Hippocampal formation (tissue), 2 donors: ENCODE measurements around the gene HCK.
A peak's percentile ranks its signal among the peaks of the same experiment; 100 is the strongest.

Experiments
- DNase-seq, 2 donors: peaks; one replicate each; lab custom pipeline; 2025; lab: John Stamatoyannopoulos, UW

HCK gene

DNA sequence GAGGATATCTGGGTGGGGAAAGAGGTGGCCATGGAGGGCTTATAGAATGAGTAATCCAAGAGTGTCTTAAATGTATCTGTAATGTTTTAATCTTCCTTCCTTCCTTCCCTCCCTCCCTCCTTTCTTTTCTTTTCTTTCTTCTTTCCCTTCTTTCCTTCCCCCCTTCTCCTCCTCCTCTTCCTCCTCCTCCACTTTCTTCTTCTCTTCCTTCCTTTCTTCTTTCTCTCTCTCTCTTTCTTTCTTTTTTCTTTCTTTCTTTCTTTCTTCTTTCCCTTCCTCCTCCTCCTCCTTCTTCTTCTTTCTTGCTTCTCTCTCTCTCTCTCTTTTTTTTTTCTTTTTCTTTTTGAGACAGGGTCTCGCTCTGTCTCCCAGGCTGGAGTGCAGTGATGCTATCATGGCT is 7.1 kb downstream of the HCK start:
- no peak for DNase-seq

DNA sequence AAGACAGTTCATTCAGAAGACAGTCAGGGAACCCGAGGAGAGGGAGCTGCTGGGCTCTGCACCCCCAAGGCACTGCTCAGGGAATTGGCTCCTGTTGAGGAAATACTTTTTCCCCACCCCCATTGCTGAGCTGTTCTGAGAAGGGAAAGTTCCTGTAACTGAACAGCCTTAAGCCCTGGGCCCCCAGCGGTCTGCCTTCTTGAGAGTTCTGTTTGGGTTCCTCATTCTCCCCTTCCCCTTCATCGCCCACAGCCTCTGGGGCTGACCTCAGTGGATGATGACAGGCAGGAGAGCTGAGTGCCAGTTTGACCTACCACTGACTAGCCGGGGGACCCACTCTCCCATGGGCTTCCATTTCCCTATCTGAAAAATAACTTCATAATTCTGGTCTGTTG is 10.7 kb downstream of the HCK start:
- DNase-seq: peak; percentile 27 to 38

DNA sequence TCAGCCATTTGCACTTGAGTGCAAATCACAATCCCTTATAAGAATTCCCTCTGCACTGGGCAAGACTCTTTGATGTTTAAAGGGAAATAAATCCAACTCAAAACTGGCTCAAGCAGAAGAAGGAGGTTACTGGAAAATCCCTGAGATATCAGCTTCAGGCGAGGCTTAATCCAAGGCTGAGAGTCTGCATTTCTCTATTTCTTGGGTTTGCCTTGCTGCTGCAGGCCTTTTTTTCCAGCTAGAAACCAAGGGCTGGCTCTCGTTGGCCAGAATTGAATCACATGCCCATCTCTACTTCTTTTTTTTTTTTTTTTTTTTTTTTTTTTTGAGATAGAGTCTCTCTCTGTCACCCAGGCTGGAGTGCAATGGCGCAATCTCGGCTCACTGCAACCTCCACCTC is 11.7 kb downstream of the HCK start:
- no peak for DNase-seq

DNA sequence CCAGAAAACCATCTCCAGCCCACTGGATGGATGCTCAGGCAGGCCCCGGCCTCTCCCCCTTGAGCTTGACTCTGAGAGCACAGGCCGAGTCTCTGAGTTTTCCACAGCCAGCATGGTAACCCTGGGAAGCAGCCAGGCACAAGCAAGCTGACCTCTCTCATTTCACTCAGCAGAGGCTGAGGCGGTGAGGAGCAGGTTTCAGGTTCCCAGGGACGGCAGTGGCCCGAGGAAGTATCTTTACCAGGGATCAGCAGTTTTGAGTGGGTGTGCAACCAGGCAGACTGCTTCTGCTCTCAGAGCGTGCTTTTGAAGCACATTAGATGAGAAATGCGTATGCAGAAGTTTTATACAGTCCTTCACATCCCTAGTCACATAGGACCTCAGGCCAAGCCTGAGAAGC is 12.6 kb downstream of the HCK start:
- no peak for DNase-seq

DNA sequence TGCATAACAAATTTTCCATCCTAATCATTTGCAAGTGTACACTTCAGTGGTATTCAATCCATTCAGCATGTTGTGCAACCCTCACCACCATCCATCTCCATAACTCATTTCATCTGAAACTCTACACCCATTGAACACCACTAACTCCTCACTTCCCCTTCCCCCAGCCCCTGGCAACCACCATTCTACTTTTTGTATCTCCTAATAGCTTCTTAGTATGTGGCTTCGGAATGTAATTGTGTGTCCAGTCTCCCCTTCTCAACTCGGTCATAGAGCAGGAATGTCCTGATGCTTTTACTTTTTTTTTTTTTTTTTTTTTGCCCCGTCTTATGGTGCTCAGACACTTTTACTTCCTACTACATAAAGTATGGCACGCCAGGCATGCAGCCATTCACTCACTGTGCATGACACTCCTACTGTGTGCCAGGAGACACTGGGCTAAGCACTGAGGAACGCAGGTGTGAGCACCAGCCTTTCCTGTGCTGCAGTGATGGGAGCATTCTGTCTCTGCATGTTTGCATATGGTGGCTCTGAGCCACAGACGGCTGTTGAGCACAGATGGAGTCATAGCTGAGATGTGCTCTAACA is 15.3 kb downstream of the HCK start:
- DNase-seq: no peak

DNA sequence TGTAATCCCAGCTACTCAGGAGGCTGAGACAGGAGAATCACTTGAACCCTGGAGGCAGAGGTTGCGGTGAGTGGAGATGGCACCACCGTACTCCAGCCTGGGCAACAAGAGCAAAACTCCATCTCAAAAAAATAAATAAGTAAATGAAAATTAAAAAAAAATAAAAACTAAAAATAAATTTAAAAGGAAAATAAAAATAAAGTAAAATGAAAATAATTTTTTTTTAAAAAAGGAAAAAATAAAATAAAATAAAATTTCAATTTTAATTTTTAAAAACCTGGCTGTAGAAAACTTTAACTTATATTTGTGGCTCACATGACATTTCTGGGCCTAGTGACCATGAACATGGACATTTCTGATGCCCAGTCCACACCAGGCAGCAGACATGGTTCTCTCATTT is 16.1 kb downstream of the HCK start:
- DNase-seq: no peak

DNA sequence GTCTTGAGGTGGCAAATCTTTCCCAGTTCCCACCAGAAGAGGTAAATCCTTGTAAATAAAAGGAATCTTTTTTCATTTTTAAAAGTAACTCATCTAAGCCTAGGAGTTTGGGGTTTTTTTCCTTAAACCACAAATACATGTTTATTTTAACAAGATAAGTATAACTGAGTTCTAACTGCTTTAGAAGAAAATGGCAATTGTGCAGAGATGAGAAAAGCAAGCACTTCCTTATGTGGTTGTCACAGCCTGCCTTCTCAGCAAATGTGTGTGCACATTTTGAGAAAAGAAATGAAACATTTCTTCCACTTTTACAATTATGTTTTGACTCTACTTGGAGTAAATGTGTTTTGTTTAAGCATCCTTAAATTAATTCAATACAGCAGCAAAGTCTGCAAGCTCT is 17.7 kb downstream of the HCK start:
- no peak for DNase-seq

DNA sequence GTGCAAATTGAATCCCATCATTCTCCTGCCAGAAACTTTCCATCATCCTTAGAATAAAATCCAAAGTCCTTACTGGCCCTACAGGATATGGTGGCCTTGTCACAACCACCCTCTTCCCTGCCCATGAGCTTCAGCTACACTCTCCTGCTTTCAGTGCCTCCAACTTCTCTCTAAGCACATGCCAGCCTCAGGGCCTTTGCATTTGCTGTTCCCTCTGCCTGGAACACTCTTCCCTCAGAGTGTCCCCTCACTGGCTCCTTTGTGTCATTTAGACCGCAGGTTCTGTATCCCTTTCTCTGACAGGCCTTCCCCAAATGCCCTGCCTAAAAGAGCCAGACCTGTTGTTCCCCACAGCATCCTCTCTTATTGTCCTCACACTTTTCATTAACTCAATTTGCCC is 18.2 kb downstream of the HCK start:
- DNase-seq: no peak

DNA sequence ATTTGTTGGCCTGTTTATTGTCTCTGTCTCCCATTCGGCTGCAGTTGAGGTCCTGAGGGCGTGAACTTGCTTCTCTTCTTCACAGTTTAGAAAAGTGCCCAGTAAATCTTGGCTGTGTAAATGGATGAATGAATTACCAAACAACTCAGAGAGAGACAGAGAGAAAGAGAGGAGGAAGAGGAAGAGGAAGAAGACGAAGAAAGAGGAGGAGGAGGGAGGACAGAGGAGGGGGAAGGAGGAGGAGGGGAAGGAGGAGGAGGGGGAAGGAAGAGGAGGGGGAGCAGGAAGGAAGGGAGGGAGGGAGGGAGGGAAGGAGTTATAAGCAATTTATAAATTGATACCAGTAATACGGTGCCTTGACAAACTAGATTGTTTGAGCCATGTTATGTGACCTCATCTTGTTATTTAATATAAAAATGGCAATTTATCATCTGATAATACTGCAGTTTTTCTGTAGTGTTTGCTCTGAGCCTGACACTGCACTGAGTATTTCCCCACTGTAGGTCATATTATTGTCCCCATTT is 18.7 kb downstream of the HCK start:
- no peak for DNase-seq

DNA sequence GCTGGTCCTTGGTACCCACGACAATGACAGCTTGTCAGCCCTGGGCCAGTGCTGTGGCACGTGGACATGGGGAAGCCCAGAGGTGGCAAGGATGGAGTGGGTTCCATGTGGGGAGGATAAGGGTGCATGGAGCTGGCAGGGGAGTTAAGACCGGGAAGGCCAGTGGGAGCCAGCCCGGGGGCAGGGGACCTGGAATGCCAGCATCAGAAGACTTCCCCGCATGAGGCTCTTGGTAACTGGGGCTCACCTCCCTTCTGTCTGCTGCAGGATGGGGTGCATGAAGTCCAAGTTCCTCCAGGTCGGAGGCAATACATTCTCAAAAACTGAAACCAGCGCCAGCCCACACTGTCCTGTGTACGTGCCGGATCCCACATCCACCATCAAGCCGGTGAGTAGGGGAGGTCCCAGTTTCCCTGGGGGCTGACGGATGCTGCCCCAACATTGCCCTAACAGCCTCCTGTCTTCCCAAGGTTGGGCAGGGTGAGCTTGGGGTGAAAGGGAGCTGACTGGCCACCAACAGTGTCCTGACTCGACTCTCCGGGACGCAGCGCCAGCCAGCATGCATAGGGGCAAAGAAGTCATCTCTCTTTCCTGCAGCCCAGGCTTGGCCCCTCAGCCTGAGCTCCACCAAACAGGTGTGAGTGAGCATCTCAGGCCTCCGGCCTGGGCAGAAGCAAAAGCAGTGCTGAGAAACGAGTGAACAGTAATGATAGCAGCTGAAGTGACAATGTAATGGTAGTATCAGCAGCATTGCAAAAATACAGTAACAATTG is 19.5 kb downstream of the HCK start:
- DNase-seq: no peak

DNA sequence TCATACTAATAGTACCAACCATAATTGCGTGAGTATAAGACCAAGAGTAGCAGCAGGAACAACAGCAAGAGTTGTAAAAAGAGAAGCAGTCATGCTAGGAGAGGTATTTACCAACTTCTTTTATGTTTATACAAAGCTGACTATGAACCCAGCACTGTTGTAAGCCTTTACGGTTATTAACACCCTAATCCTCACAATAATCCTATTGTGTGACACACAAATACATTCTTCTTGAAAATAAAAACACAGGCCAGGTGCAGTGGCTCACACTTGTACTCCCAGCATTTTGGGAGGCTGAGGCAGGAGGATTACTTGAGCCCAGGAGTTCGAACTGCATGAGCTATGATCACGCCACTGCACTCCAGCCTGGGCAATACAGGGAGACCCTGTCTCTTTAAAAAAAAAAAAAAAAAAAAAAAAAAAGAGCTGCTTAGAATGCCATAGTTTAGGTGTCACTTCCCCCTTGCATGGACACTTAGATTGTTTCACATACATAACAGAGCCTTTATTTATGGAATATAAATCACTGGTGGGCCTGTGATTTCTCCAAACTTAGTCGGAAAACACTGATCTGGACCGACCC is 20.2 kb downstream of the HCK start:
- no peak for DNase-seq

DNA sequence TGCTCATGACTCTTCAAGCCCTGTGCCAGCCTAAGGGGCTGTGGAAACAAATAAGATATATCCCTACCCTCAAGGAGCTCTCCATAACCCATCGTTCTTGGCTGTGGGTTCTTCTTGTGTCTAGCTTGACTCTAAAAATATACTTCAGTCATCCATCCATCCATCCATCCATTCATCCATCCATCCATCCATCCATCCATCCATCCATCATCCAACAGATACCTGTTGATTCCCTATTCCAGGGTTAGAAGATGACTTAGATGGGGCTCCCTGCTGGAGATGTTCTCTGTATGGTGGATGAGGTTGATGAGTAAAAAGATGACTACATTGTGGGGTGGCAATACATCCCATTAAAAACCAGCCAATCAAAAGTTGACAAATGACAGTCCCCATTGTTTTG is 23.5 kb downstream of the HCK start:
- DNase-seq: no peak

DNA sequence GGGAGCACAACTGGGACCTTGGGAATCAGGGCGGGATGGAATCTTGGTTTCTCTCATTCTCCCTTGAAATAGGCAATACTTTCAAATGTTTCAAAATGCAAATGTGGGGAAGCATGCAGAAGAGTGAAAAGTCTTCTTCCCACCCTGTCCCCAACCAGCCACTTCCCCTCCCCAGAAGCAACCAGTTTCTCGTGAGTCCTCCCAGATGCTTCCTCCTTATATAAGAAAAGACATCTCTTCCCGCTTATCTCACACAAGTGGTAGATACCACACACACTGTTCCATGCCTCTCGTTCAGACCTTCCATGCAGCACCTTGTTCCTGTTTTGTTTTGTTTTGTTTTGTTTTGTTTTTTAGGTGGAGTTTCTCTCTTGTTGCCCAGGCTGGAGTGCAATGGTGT is 25.1 kb downstream of the HCK start:
- peak in 1 of 2 donors; percentile 1 for DNase-seq

DNA sequence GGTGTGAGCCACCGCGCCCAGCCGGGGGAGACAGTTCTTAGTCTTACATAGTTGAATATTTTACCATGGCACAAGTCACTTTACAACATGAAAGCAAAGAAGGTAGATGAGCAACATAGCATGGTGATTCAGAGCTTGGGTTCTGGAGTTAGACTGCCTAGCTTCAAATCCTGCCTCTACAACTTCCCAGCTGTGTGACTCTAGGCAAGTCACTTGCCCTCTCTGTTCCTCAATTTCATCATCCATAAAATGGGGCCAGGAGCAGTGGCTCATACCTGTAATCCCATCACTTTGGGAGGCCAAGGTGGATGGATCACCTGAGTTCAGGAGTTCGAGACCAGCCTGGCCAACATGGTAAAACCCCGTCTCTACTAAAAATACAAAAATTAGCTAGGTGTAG is 26.3 kb downstream of the HCK start:
- DNase-seq: no peak

DNA sequence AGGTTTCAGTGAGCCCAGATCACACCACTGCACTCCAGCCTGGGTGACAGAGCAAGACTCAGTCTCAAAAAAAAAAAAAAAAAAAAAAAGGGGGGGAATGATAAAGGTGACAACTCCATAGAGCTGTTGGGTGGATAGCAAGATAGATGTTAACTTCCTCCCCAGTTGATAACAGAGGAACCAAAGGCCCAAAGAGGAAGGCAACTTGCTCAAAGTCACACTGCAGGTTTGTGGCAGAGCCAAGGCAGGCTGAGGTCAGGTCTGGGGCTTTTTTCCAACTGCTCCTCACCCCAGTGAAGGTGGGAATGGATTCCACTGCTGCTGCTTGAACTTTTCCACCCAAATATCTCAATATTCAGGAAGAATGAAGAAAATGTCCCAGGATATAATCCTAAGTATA is 26.7 kb downstream of the HCK start:
- no peak for DNase-seq

DNA sequence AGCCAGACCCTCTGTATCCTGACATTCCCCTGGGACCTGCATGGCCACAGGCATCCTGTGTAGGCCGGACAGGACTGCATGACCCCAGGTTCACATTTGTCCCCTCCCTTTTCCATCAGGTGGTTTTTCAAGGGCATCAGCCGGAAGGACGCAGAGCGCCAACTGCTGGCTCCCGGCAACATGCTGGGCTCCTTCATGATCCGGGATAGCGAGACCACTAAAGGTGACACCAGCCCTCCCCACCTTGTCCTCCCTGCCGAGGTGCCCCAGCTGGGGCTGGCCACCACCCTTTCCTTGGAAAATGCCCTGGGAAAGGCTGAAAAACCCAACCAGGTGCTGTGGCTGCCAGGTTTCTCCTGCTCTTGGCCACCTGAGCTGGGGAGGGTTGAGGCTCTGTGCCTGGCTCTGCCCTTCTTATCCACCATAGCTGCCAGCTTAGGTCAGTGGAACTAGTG is 27.6 kb downstream of the HCK start:
- DNase-seq: no peak

DNA sequence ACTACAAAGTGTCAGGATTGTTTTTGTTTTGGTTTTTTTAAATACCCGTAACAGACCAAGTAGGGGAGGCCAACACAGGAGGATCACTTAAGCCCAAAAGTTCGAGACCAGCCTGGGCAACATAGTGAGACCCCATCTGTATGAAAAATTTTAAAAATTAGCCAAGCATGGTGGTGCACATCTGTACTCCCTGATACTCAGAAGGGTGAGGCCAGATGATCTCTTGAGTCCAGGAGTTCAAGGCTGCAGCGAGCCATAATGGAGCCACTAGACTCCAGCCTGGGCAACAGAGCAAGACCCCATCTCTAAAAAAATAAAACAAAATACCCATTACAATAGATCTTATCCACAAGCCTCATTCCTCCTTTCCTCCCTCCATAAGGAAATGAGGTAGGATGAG is 28.7 kb downstream of the HCK start:
- no peak for DNase-seq

DNA sequence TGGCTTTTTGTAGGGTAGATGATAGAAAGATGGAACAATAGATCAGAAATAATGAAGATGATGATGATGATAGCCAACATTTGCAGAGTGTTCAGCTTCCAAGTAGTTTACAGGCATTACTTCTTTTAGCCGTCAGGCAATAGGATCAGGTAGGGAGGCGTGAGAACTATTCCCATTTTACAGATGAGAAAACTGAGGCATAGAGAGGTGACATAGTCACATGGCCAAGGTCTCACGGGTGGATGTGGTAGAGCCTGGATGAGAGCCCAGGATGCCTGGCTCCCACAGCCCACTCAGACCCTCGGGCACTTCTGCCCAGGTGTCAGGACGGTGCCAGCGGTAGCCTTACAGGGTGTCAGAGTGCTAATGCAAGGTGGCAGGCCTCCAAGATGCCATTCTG is 31.4 kb downstream of the HCK start:
- no peak for DNase-seq

DNA sequence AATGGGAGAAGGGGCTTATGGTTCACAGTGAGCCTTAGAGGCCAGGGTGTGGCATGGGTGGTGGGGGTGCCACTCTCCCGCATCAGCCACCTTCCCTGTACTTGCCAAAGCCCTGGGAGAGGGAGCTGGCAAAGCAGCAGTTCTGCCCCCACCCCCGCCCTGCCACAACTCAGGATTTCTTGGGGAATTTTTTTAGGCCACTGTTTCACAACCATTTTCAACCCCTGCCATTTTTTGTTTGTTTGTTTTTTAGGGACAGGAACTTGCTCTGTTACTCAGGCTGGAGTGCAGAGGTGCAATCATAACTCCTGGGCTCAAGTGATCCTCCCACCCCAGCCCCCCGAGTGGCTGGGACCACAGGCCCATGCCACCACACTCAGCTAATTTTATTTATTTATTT is 35.0 kb downstream of the HCK start:
- no peak for DNase-seq

DNA sequence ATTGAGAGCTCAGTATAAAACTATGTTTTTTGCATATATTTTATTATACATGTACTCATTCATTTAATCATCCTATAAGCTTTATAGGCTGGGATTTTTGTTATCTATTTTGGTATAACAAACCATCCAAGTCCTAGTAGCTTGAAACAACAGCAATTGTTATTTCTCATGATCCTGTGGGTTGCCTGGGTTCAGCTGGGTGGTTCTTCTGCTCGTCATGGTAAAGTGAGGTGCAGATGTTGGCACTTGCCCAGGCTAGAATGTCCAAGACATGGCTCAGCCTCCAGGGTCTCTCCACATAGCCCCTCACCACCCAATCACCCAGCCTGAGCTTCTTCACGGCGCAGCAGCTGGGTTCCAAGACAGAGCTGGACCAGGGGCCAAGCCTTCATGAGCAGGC is 36.7 kb downstream of the HCK start:
- no peak for DNase-seq

DNA sequence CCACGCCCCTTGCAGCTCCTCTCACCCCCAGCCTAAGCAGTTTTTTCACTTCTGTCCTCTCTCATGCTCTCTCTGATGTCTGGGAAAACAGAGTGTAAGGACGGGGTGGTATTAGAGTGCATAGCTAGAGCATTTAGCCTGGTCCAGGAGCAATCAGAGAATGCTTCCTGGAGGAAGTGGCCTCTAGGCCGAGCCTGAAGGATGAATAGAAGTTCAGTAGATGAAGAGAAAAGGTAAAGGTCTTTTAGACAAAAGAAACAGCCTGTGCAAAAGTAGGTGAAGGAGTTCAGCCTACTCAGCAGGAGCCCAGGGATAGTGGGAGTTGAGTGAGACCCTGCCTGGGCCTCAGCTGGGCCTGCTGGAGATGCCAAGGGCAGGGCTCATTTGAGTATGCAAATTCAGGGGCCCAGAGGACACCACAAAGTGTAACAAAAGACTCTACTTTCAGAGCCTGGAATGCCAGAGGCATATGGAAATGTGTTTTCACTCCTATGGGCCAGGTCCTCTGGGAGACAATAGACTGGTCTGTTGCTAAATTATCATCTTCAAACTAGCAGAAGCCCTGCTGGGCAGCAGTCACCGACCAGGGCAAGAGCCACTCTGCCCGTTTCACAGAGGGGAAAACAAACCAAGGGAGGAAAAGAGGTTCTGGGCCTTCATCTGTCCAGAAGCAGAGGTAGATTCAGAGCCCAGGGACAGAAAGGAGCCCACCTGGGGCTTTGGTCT is 37.8 kb downstream of the HCK start:
- DNase-seq: no peak

DNA sequence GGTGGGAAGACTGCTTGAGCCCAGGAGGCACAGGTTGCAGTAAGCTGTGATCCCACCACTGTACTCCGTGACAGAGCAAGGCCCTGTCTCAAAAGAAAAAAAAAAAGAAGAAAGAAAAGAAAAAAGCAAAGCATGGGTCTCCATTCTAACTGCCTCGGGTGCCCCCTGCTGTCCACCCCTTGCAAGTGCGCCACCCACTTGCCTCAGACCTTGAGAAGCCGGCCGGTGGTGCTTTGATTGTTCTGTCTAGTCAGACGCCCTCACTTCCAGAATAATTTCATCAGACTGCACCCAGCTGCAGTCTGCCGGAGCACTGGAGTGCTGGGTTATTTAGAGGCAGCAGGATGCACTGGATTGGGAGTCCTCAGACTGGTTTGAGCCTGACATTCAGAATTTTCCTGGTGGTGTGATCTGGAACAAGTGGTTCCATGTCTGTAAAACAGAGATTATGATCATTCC is 39.9 kb downstream of the HCK start:
- DNase-seq: peak; percentile 35 to 40

DNA sequence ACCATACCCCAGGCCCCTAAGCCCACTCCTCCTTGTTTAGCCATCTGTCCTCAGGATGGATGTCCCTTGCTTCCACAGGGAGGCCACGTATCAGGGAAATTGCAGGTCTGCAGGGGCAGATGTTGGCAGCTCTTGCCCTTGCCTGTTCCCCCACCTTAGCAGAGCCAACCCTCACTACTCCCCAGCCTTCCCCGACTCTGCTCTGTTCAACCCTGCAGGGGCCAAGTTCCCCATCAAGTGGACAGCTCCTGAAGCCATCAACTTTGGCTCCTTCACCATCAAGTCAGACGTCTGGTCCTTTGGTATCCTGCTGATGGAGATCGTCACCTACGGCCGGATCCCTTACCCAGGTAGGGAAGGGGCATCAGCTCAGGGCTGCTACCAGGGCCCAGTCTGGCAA is 46.7 kb downstream of the HCK start:
- no peak for DNase-seq
